Cardiac fibroblast (primary cell): ENCODE measurements around the gene SHANK3.

Experiments
- DNase-seq, 2 donors: peaks; one replicate each; pipeline versions ENCODE4 v3.0.0 to v3.0.0-alpha.2; 2010; ENCODE audit warnings: low read depth in 2 of 2
- H3K4me3 ChIP-seq, 2 donors: replicated peaks in 1 of 2; 1 replicate in 1 of 2; 2 replicates in 1 of 2; pipeline ENCODE4 v1.5.1; 2011; ENCODE audit warnings: low read depth in 2 of 2, low read length in 2 of 2, mild to moderate bottlenecking in 2 of 2, moderate library complexity in 1 of 2
- CTCF ChIP-seq: IDR thresholded peaks from one replicate; pipeline ENCODE4 v1.5.1; 2011; ENCODE audit warnings: low read depth, mild to moderate bottlenecking, low read length, inconsistent platforms

SHANK3 gene

GRCh38 chr22:50676180-50676636, 3.6 kb downstream of the SHANK3 start:
- TF ChIP-seq CTCF: no peak
- DNase-seq: no peak
- H3K4me3 ChIP-seq: no peak overlapping the region

GRCh38 chr22:50676661-50677492, 4.3 kb downstream of the SHANK3 start:
- no peak overlapping the region for H3K4me3 ChIP-seq
- no peak for TF ChIP-seq CTCF
- DNase-seq: no peak

GRCh38 chr22:50677493-50678217, 5.0 kb downstream of the SHANK3 start:
- TF ChIP-seq CTCF: no peak
- no peak for DNase-seq
- H3K4me3 ChIP-seq: no peak overlapping the region

DNA sequence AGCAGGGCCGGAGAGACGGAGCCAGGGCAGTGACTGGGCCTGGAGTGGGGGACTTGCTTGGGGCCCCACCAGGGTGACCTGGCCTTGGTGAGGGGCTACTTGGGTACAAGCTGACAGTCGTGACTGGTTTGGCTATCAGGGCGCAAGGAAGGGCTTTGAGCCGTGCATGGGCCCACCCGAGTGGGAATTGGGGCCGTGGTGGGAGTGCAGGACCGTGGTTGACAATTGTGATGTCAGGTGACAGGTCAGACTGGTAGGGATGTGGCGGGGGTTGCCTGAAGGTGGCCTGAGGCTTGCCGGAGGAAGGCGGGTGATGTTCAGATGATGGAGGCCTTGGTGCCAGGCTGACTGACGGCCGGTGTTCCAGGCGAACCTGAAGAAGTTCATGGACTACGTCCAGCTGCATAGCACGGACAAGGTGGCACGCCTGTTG, 5.6 kb downstream of the SHANK3 start:
- H3K4me3 ChIP-seq: no peak overlapping the region
- TF ChIP-seq CTCF: no peak

GRCh38 chr22:50678651-50679521, 6.3 kb downstream of the SHANK3 start:
- no peak overlapping the region for H3K4me3 ChIP-seq
- no peak for TF ChIP-seq CTCF
- no peak for DNase-seq

More for the DNA sequence above, 5.6 kb downstream of the SHANK3 start:
- DNase-seq: no peak
